Camera-type eye (tissue), 1 donor: Measurements from ENCODE around the gene PLCL2. TPM values are rescaled to one million over a fixed set of nuclear protein-coding genes. Genes with fewer than 3 reads are reported as not detected.

ENCODE experiments used
- total RNA-seq: library from RNA; depleted of rRNA; stranded (reverse); fragments of >200 nt; gene quantifications from one replicate; pipeline ENCODE4 v1.2.3, GENCODE V29; 2014

Gene PLCL2
- total RNA-seq = 71.1 TPM

GRCh38 chr3:16884748-16885592 lies at the start of gene PLCL2:
TSS of gene PLCL2 (plus strand) at chr3:16884955. CDS start at chr3:16885040, 85 bp downstream.

